Measurements from ENCODE around the gene HOXC13.

Gene HOXC13

GRCh38 chr12:53966085-53966384 is 27.4 kb downstream of the HOXC13 start:
- POLR2A ChIA-PET = interaction anchor here (1.1 to 3.7 kb wide), 5 partner anchors 12 to 25 kb away, joined by 3 to 12 read pairs (median 3); partner anchors contain the start of gene HOXC12
- TF ChIP-seq PKNOX1 (IDR thresholded peaks at IDR 0.05) = no peak
- TF ChIP-seq ZNF384 (IDR thresholded peaks at IDR 0.05) = no peak
- TF ChIP-seq LEF1 (IDR thresholded peaks at IDR 0.05; ENCODE audit: borderline replicate concordance) = no peak
- TF ChIP-seq SP1 (IDR thresholded peaks at IDR 0.05) = no peak
- no peak for TF ChIP-seq SUZ12 (IDR thresholded peaks at IDR 0.05)
- no peak for TF ChIP-seq TARDBP (IDR thresholded peaks at IDR 0.05)
- TF ChIP-seq ELF4 (IDR thresholded peaks at IDR 0.05) = no peak
- TF ChIP-seq FOXK2 (IDR thresholded peaks at IDR 0.05) = no peak
- TF ChIP-seq L3MBTL2 (conservative IDR thresholded peaks at IDR 0.05) = no peak
- no peak for TF ChIP-seq HDGF (IDR thresholded peaks at IDR 0.05; ENCODE audit: borderline replicate concordance)
- no peak for TF ChIP-seq NFRKB (IDR thresholded peaks at IDR 0.05)
- TF ChIP-seq BHLHE40 (IDR thresholded peaks at IDR 0.05; ENCODE audit: borderline replicate concordance) = no peak
- no peak for TF ChIP-seq CTBP1 (IDR thresholded peaks at IDR 0.05; ENCODE audit: borderline replicate concordance)
- no peak for TF ChIP-seq FOXM1 (IDR thresholded peaks at IDR 0.05; ENCODE audit: borderline replicate concordance)
- TF ChIP-seq FOXA1 (IDR thresholded peaks at IDR 0.05) = no peak
- TF ChIP-seq ARNT (IDR thresholded peaks at IDR 0.05) = no peak
- CTCF ChIA-PET = interaction anchor here (2.9 kb wide), 1 partner anchor 13 kb away, joined by 7 read pairs; no protein-coding TSS in a partner anchor
- DNase-seq (ENCODE audit: extremely low spot score) = no peak

GRCh38 chr12:53966385-53967133 is 27.9 kb downstream of the HOXC13 start:
- DNase-seq (ENCODE audit: extremely low spot score) = no peak
- TF ChIP-seq FOXK2 (IDR thresholded peaks at IDR 0.05) = no peak
- TF ChIP-seq ZNF384 (IDR thresholded peaks at IDR 0.05) = no peak
- TF ChIP-seq L3MBTL2 (conservative IDR thresholded peaks at IDR 0.05) = no peak
- no peak for TF ChIP-seq PKNOX1 (IDR thresholded peaks at IDR 0.05)
- no peak for TF ChIP-seq FOXA1 (IDR thresholded peaks at IDR 0.05)
- TF ChIP-seq TARDBP (IDR thresholded peaks at IDR 0.05) = no peak
- no peak for TF ChIP-seq FOXM1 (IDR thresholded peaks at IDR 0.05; ENCODE audit: borderline replicate concordance)
- no peak for TF ChIP-seq SP1 (IDR thresholded peaks at IDR 0.05)
- no peak for TF ChIP-seq BHLHE40 (IDR thresholded peaks at IDR 0.05; ENCODE audit: borderline replicate concordance)
- TF ChIP-seq ARNT (IDR thresholded peaks at IDR 0.05) = no peak
- no peak for TF ChIP-seq SUZ12 (IDR thresholded peaks at IDR 0.05)
- TF ChIP-seq CTBP1 (IDR thresholded peaks at IDR 0.05; ENCODE audit: borderline replicate concordance) = no peak
- no peak for TF ChIP-seq NFRKB (IDR thresholded peaks at IDR 0.05)
- no peak for TF ChIP-seq HDGF (IDR thresholded peaks at IDR 0.05; ENCODE audit: borderline replicate concordance)
- no peak for TF ChIP-seq LEF1 (IDR thresholded peaks at IDR 0.05; ENCODE audit: borderline replicate concordance)
- no peak for TF ChIP-seq ELF4 (IDR thresholded peaks at IDR 0.05)
- CTCF ChIA-PET = interaction anchor here (1.4 to 2.9 kb wide), 3 partner anchors 10 to 210 kb away, joined by 4 to 7 read pairs (median 5); no protein-coding TSS in a partner anchor
- POLR2A ChIA-PET = interaction anchor here (1.1 to 3.7 kb wide), 3 partner anchors 12 to 19 kb away, joined by 3 to 12 read pairs (median 3); no protein-coding TSS in a partner anchor

GRCh38 chr12:53967421-53967925 is 28.8 kb downstream of the HOXC13 start:
- no peak for DNase-seq (ENCODE audit: extremely low spot score)
- TF ChIP-seq FOXM1 (IDR thresholded peaks at IDR 0.05; ENCODE audit: borderline replicate concordance) = no peak
- CTCF ChIA-PET = interaction anchor here (1.4 kb wide), 2 partner anchors 9 to 211 kb away, joined by 4 to 5 read pairs; no protein-coding TSS in a partner anchor
- POLR2A ChIA-PET = interaction anchor here (0.6 to 3.7 kb wide), 6 partner anchors 9 to 71 kb away, joined by 3 to 12 read pairs (median 4); no protein-coding TSS in a partner anchor

GRCh38 chr12:53968214-53969127 is 29.8 kb downstream of the HOXC13 start:
- TF ChIP-seq PKNOX1 (IDR thresholded peaks at IDR 0.05) = peak; percentile 46; the same call in 1 of the 2 replicates
- TF ChIP-seq ZNF384 (IDR thresholded peaks at IDR 0.05) = no peak
- TF ChIP-seq L3MBTL2 (conservative IDR thresholded peaks at IDR 0.05) = no peak
- no peak for DNase-seq (ENCODE audit: extremely low spot score)
- ChIA-PET CTCF (interaction anchor here (0.5 to 1.4 kb wide), 4 partner anchors 8 to 250 kb away, joined by 3 to 4 read pairs (median 4); no protein-coding TSS in a partner anchor), POLR2A (interaction anchor here (0.6 to 3.7 kb wide), 10 partner anchors 10 to 311 kb away, joined by 3 to 12 read pairs (median 4); partner anchors contain the start of genes CBX5, HOXC10 and HOXC13)

- ChIA-PET CTCF (interaction anchor here (1.1 kb wide), 2 partner anchors 15 to 249 kb away, joined by 4 to 7 read pairs; partner anchors contain the start of gene HOXC10), POLR2A (interaction anchor here (1.3 to 3.7 kb wide), 3 partner anchors 8 to 31 kb away, joined by 3 to 12 read pairs (median 7); partner anchors contain the start of gene HOXC13)
- TF ChIP-seq FOXK2 (IDR thresholded peaks at IDR 0.05) = no peak
- TF ChIP-seq ZNF384 (IDR thresholded peaks at IDR 0.05) = no peak
- no peak for TF ChIP-seq ARNT (IDR thresholded peaks at IDR 0.05)
- no peak for TF ChIP-seq SP1 (IDR thresholded peaks at IDR 0.05)
- no peak for TF ChIP-seq FOXM1 (IDR thresholded peaks at IDR 0.05; ENCODE audit: borderline replicate concordance)
- no peak for TF ChIP-seq NFRKB (IDR thresholded peaks at IDR 0.05)
- no peak for TF ChIP-seq FOXA1 (IDR thresholded peaks at IDR 0.05)
- TF ChIP-seq L3MBTL2 (conservative IDR thresholded peaks at IDR 0.05) = no peak
- no peak for TF ChIP-seq PKNOX1 (IDR thresholded peaks at IDR 0.05)
- TF ChIP-seq TARDBP (IDR thresholded peaks at IDR 0.05) = no peak
- no peak for TF ChIP-seq ELF4 (IDR thresholded peaks at IDR 0.05)
- TF ChIP-seq SUZ12 (IDR thresholded peaks at IDR 0.05) = no peak
- TF ChIP-seq HDGF (IDR thresholded peaks at IDR 0.05; ENCODE audit: borderline replicate concordance) = no peak
- TF ChIP-seq LEF1 (IDR thresholded peaks at IDR 0.05; ENCODE audit: borderline replicate concordance) = no peak
- no peak for DNase-seq (ENCODE audit: extremely low spot score)
These were observed 31.1 kb downstream of the HOXC13 start for GRCh38 chr12:53969588-53970259.

Measured in HEK293T (cell line).